GM21717 (cell line): ENCODE measurements around the gene DUS2.
"Not testable (repeated sequence)": the region's sequence is repeated elsewhere in the genome, so short reads cannot be mapped to it uniquely, and the experiment has no call there.

Experiments
- ATAC-seq: cut with Tn5 transposase; IDR thresholded peaks from one replicate; pipeline ENCODE4 v1.9.1; 2021; ENCODE audit warnings: mild to moderate bottlenecking, moderate library complexity; ENCODE audit not compliant: unreplicated experiment

Gene DUS2

DNA sequence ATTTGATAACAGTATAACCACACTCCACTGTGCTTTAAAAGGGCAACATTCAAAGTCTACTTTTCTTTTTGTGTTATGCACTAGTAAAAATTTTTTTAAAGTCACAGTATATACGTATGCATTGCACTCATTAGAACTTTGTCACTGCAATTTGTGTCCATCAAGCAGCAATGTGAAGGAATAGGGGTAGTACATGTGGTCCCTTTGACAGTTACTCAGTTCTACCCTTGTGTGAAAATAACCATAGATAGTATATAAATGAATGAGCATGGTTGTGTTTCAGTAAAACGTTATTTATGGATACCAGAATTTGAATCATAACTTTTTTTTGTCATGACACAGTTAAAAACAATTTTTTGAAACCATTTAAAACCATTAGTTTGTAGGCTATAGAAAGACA lies 92.8 kb downstream of the DUS2 start:
- ATAC-seq = no peak

DNA sequence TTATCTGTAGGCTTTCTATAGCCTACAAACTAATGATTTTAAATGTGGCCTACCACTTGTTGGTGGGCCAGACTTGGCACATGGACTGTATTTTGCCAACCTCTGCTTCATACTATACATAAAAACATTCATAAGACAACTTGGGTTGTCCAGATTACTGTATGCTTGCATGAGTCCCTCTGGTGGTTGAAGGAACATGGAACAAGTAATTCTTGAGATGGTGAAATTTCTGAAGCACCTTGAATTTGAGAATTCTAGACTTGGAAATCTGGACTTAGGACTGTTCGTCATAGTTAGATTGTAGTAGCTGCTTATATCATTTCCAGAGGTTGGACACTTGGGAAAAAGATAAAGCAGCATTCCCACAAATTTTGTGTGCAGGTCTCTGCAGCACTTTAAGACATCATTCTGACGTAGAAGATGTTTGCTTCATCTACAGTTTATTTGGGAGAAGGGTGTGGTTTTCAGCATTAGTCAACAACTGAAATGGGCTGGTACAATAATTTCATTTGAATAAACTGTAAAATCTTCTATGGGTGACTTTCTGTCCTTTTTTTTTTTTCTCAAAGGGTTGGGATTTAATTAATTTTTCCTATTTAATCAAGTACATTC lies 93.3 kb downstream of the DUS2 start:
- no peak for ATAC-seq

DNA sequence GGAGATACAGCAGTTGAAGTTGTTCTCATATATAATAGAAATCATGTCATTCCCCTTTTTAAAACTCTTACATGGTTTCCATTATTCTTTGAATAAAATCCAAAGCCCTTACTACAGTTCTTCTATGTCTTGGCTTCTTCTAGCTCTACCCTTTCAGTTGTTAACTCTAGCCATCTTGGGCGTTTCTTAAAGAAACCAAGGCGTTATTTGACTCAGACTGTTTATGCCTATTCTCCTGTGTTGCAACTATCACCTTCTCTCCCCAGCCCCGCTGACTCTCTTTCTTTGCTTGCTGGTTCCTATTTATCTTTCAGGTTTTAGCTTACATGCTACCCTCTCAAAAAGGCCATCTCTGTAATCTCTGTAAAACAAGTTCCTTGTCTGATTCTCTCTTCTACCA lies 94.8 kb downstream of the DUS2 start:
- no peak for ATAC-seq

DNA sequence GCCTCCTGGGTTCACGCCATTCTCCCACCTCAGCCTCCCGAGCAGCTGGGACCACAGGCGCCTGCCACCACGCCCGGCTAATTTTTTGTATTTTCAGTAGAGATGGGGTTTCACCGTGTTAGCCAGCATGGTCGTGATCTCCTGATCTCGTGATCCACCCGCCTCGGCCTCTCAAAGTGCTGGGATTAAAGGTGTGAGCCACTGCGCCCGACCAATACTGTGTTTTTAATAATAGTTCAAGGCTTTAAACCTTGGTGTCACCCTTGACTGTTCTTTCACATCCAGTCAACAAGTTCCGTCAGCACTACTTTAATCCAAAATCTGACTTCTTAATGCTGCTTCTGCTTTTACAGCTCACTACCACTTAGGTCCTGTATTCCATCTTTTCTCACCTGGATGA lies 95.9 kb downstream of the DUS2 start:
- not testable (repeated sequence) for ATAC-seq

DNA sequence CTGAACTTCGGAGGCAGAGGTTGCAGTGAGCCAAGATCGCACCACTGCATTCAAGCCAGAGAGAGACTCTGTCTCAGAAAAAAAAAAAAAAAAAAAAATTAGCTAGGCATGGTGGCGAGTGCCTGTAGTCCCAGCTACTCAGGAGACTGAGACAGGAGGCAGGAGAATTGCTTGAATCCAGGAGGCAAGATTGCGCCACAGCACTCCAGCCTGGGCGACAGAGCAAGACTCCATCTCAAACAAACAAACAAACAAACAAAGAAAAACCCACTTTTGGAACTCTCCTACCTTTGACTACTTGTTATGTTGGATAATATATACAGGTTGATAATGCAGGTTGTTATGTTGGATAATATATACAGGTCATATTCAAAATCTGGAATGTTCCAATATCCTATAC lies 97.4 kb downstream of the DUS2 start:
- not testable (repeated sequence) for ATAC-seq

DNA sequence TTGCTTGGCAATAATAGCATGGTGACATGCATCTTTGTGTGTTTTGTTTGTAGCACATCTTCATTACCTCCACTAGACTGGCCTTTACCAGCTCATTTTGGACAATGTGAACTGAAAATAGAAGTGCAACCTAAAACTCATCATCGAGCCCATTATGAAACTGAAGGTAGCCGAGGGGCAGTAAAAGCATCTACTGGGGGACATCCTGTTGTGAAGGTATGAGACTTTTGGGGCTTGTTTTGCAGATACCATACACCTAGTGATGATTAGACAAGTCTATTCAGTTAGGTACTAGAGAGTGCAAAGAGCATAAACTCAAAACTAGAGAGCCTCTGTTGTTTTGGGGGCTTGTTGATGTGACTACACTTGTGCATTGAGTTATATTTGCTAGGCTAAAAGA lies 103.3 kb downstream of the DUS2 start:
- ATAC-seq = no peak

DNA sequence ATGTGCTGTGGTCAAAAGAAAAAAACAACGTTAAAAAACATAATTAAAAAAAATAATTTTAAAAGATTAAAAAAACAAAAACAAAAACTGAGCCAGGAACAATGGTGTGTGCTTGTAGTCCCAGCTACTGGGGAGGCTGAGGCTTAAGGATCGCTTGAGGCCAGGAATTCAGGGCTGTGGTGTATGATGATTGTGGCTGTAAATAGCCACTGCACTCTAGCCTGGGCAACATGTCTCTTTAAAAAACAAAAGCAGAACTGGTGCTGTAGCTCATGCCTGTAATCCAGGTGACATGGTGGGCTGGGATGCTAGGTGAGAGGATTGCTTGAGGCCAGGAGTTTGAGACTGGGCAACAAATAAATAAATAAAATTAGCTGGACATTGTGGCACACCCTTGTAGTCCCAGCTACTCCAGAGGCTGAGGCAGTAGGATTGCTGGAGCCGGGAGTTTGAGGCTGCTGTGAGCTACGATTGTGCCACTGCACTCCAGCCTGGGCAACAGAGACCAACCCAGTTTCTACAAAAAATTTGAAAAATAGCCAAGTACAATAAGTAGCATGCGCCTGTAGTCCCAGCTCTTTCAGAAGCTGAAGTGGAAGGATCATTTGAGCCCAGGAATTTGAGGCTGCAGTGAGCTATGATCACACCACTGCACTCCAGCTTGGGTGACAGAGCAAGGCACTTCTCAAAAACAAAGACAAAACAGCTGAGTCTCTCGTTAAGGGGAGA lies 105.7 kb downstream of the DUS2 start:
- ATAC-seq = no peak
